ENCODE measurements around the gene TIMM10B.

DNA sequence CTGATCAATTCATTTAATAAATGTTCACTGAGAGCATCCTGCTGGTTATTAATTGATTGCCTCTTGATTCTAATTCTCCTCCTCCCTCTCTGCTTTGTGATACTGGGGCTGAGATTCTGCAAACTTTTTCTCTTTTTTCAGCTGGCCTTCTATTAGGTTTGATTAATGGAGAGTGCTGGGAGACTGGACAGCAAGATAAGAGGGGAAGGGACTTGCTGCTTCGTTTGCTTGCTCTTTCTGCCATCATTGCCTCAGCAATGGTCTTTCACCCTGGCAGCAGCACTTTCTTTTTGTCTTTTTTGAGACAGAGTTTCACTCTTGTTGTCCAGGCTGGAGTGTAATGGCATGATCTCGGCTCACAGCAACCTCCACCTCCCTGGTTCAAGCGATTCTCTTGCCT lies 22.9 kb downstream of the TIMM10B start:
- no peak for TF ChIP-seq EP300 (IDR thresholded peaks at IDR 0.05)
- TF ChIP-seq, protein P1, sequence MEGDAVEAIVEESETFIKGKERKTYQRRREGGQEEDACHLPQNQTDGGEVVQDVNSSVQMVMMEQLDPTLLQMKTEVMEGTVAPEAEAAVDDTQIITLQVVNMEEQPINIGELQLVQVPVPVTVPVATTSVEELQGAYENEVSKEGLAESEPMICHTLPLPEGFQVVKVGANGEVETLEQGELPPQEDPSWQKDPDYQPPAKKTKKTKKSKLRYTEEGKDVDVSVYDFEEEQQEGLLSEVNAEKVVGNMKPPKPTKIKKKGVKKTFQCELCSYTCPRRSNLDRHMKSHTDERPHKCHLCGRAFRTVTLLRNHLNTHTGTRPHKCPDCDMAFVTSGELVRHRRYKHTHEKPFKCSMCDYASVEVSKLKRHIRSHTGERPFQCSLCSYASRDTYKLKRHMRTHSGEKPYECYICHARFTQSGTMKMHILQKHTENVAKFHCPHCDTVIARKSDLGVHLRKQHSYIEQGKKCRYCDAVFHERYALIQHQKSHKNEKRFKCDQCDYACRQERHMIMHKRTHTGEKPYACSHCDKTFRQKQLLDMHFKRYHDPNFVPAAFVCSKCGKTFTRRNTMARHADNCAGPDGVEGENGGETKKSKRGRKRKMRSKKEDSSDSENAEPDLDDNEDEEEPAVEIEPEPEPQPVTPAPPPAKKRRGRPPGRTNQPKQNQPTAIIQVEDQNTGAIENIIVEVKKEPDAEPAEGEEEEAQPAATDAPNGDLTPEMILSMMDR (IDR thresholded peaks at IDR 0.05): no peak
